Glutamatergic neuron (in vitro differentiated cells): ENCODE measurements around the gene RAP1GAP2. TPM values are rescaled to one million over a fixed set of nuclear protein-coding genes. Genes with fewer than 3 reads are reported as not detected.

ENCODE experiments used
- DNase-seq: peaks from one replicate; pipeline ENCODE4 v3.0.0; 2022
- H3K27ac Mint-ChIP-seq: one replicate; pipeline ENCODE4 v1.8.0; 2020; ENCODE audit warnings: mild to moderate bottlenecking, mixed read lengths, inconsistent platforms; ENCODE audit not compliant: unreplicated experiment
- H3K27me3 Mint-ChIP-seq: one replicate; pipeline ENCODE4 v1.8.0; 2020; ENCODE audit warnings: mild to moderate bottlenecking, moderate library complexity, mixed read lengths, inconsistent platforms; ENCODE audit not compliant: unreplicated experiment
- H3K36me3 Mint-ChIP-seq: one replicate; pipeline ENCODE4 v1.8.0; 2020; ENCODE audit warnings: mild to moderate bottlenecking, mixed read lengths, inconsistent platforms; ENCODE audit not compliant: unreplicated experiment
- H3K4me1 Mint-ChIP-seq: one replicate; pipeline ENCODE4 v1.8.0; 2020; ENCODE audit warnings: mild to moderate bottlenecking, low read depth, mixed read lengths, inconsistent platforms; ENCODE audit not compliant: unreplicated experiment
- H3K4me3 Mint-ChIP-seq: one replicate; pipeline ENCODE4 v1.8.0; 2020; ENCODE audit warnings: mild to moderate bottlenecking, mixed read lengths, inconsistent platforms; ENCODE audit not compliant: unreplicated experiment
- H3K9me3 Mint-ChIP-seq: one replicate; pipeline ENCODE4 v1.8.0; 2020; ENCODE audit warnings: mild to moderate bottlenecking, moderate library complexity, mixed read lengths, inconsistent platforms; ENCODE audit not compliant: unreplicated experiment
- total RNA-seq: library from RNA; stranded (reverse); fragmentation: NEBNext Ultra II Directional; extraction: Animal tissue kit (Norgen Biotek cat#: 25700); gene quantifications from one replicate; pipeline ENCODE4 v1.2.1, GENCODE V29; 2021; ENCODE audit not compliant: unreplicated experiment
- TF ChIP-seq, protein P1 (sequence below): fragments of 200-600 bp; sonication (generic); IDR thresholded peaks from one replicate; pipeline ENCODE4 v1.5.0; 2021; ENCODE audit not compliant: partially characterized antibody, unreplicated experiment

The RAP1GAP2 gene
- total RNA-seq, 1 donor from 2014 or later, result 86.0 TPM

DNA sequence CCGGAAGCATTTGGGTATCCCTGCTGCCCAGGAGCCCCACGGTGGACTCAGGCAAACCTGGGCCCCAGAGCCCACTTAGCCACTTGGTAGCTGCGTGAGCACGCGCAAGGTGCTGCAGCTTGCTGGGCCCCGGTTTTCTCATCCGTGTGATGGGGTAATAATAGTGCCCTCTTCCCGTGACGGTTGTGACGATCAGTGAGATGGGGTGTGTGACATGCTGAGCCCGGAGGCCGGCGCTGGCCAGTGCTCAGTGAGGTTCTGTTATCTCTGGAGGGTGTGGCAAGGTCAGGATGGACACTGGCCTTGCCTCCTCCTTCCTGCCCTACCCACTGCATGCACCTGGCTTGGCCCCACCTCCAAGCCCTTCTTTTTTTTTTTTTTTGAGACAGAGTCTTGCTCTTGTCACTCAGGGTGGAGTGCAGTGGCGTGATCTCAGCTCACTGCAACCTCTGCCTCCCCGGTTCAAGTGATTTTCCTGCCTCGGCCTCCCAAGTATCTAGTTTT, 82.6 kb downstream of the RAP1GAP2 start:
- Mint-ChIP-seq H3K9me3 (peaks cover 11% of the 10 kb centered on the region), H3K4me3 (no peak overlapping the region), H3K27me3 (peaks cover 9% of the 10 kb centered on the region), H3K36me3 (no peaks in the 10 kb centered on the region), H3K27ac (no peak overlapping the region), H3K4me1 (peaks cover 23% of the 10 kb centered on the region)
- no peak for DNase-seq
- TF ChIP-seq, protein P1, sequence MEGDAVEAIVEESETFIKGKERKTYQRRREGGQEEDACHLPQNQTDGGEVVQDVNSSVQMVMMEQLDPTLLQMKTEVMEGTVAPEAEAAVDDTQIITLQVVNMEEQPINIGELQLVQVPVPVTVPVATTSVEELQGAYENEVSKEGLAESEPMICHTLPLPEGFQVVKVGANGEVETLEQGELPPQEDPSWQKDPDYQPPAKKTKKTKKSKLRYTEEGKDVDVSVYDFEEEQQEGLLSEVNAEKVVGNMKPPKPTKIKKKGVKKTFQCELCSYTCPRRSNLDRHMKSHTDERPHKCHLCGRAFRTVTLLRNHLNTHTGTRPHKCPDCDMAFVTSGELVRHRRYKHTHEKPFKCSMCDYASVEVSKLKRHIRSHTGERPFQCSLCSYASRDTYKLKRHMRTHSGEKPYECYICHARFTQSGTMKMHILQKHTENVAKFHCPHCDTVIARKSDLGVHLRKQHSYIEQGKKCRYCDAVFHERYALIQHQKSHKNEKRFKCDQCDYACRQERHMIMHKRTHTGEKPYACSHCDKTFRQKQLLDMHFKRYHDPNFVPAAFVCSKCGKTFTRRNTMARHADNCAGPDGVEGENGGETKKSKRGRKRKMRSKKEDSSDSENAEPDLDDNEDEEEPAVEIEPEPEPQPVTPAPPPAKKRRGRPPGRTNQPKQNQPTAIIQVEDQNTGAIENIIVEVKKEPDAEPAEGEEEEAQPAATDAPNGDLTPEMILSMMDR, result no peak

- Mint-ChIP-seq H3K4me3 (no peak overlapping the region), H3K4me1 (peaks cover 26% of the 10 kb centered on the region), H3K27me3 (peaks cover 16% of the 10 kb centered on the region), H3K27ac (no peak overlapping the region), H3K36me3 (no peaks in the 10 kb centered on the region), H3K9me3 (peaks cover 10% of the 10 kb centered on the region)
- TF ChIP-seq, protein P1, result no peak
- no peak for DNase-seq
Measured at GRCh38 chr17:2880050-2880449, 83.8 kb downstream of the RAP1GAP2 start.

DNA sequence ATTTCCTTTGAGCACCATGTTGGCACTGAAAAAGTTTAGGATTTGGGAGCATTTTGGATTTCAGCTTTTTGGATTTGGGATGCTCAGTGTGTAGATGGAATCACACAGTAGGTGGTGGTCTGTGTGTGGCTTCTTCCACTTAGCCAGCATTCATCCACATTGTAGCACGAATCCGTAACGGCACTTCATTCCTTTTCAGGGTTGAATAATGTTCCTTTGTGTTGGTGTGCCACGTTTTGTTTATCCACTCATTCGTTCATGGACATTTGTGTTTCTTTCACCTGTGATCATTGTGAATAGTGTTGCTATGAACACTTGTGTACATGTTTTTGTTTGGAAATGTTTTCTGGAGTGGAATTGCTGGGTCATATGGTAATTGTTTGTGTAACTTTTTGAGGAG, 85.1 kb downstream of the RAP1GAP2 start:
- TF ChIP-seq, protein P1, result no peak
- Mint-ChIP-seq H3K4me3 (no peak overlapping the region), H3K27ac (no peak overlapping the region), H3K27me3 (peaks cover 16% of the 10 kb centered on the region), H3K4me1 (peaks cover 34% of the 10 kb centered on the region), H3K36me3 (no peaks in the 10 kb centered on the region), H3K9me3 (peaks cover 5% of the 10 kb centered on the region)
- no peak for DNase-seq

DNA sequence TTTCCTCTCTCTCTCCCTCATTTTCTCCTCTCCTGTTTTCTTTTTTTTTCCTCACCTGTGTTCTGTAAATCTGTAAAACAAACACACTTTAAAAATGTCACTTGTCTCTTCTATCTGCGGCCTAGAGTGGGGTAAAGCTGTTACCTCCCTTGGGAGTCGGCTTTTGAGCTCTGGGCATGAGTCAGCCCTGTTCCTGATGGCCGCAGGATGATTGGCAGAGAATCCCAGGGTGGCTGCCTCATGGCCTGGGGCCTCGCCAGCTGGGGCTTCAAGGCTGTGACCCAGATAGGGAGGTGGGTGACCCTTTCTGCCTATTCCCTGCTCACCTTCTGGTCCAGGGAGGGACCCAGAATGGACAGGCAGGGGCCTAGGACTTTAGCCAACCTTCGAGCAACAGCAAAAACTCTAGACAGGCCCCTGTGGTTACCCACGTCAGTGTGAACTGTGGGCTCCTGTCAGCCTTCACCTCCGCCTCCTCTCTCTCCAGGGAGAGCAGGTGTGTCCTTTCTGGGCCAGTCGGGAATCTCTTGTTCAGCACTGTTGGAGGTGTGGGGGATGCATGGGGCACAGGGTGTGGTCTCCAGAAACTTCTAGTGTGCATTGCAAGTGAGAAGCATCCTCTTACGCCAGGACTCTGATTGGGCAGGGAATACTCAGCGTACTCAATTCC, 87.4 kb downstream of the RAP1GAP2 start:
- H3K27me3 Mint-ChIP-seq, result peaks cover 16% of the 10 kb centered on the region
- H3K4me3 Mint-ChIP-seq, result peak overlapping the region; percentile 78
- peaks cover 2% of the 10 kb centered on the region for H3K9me3 Mint-ChIP-seq
- TF ChIP-seq, protein P1, result no peak
- H3K27ac Mint-ChIP-seq, result peak overlapping the region; percentile 87
- H3K36me3 Mint-ChIP-seq, result peaks cover 5% of the 10 kb centered on the region
- DNase-seq, result peak; percentile 65
- H3K4me1 Mint-ChIP-seq, result peaks cover 38% of the 10 kb centered on the region

DNA sequence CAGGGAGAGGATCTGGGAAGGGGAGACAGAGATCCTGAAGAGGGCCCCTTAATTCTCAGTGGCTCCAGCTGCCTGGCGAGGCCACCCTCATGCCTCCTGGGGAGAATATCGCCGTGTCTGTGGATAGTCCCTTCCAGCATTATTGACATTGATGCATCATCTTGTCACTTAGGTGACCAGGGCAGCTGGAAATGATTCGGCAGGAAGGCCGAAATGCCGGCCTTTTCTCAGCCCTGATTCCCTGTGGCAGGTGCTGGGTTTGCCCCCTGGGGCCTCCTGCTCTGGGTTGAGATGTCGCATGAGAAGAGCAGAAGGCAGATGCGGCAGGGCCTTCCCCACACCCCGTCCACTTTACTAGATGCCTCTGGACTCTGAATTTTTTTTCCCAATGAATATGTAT, 89.5 kb downstream of the RAP1GAP2 start:
- H3K27ac Mint-ChIP-seq, result peak overlapping the region; percentile 75
- DNase-seq, result peak; percentile 81
- peaks cover 5% of the 10 kb centered on the region for H3K36me3 Mint-ChIP-seq
- TF ChIP-seq, protein P1, result no peak
- no peak overlapping the region for H3K4me3 Mint-ChIP-seq
- peaks cover 38% of the 10 kb centered on the region for H3K4me1 Mint-ChIP-seq
- H3K27me3 Mint-ChIP-seq, result peaks cover 15% of the 10 kb centered on the region
- no peaks in the 10 kb centered on the region for H3K9me3 Mint-ChIP-seq
